Spinal cord (tissue), 10 donors: ENCODE results near the gene NPDC1. TPM values are rescaled to one million over a fixed set of nuclear protein-coding genes. Genes with fewer than 3 reads are reported as not detected.

Source experiments
- DNase-seq, 6 donors: peaks; one replicate each; pipeline versions ENCODE4 v3.0.0 to v3.0.0-alpha.2; 2013 to 2015; ENCODE audit warnings: low spot score in 6 of 6, low read depth in 4 of 6
- H3K27ac ChIP-seq: one replicate; pipeline ENCODE4 v1.5.1; 2013; ENCODE audit warnings: low read depth, low read length, control low read depth
- H3K27me3 ChIP-seq: one replicate; pipeline ENCODE4 v1.6.1; 2013; ENCODE audit warnings: low read length; ENCODE audit not compliant: control insufficient read depth, insufficient read depth
- H3K36me3 ChIP-seq: one replicate; pipeline ENCODE4 v1.6.1; 2013; ENCODE audit warnings: low read length; ENCODE audit not compliant: control insufficient read depth, insufficient read depth
- H3K4me1 ChIP-seq: one replicate; pipeline ENCODE4 v1.6.1; 2013; ENCODE audit warnings: low read length; ENCODE audit not compliant: control insufficient read depth, insufficient read depth
- H3K4me3 ChIP-seq: one replicate; pipeline ENCODE4 v1.5.1; 2013; ENCODE audit warnings: low read depth, low read length, control low read depth
- H3K9me3 ChIP-seq: one replicate; pipeline ENCODE4 v1.6.1; 2013; ENCODE audit warnings: low read length; ENCODE audit not compliant: control insufficient read depth, insufficient read depth
- WGBS: methylation state at CpG from one replicate; pipeline ENCODE4 v1.1.5; 2013; ENCODE audit warnings: missing lambda C conversion rate; ENCODE audit not compliant: insufficient coverage; 5-methylcytosine and 5-hydroxymethylcytosine counted together
- polyA plus RNA-seq, 2 donors: library from polyadenylated mRNA; unstranded; fragments of 120-200 nt; gene quantifications; one replicate each; pipeline ENCODE4 v1.2.1, GENCODE V29; 2013; ENCODE audit not compliant: insufficient read length in 2 of 2
- total RNA-seq, 2 donors: library from RNA; depleted of rRNA in 1 of 2; stranded (reverse); fragments of 120-200 nt in 1 of 2; fragments of >200 nt in 1 of 2; gene quantifications; one replicate each; pipeline versions ENCODE4 v1.2.3 to v1.2.4, GENCODE V29; 2013 to 2014
- donor health status: healthy.

The NPDC1 gene
- total and polyA plus RNA-seq, 4 donors = 26.7 to 276 (median 164) TPM

- Histone ChIP-seq H3K36me3 (peaks cover 36% of the 10 kb centered on the region), H3K27ac (peak within 1 kb of the TSS; percentile 8), H3K4me1 (peaks cover 51% of the 10 kb centered on the region), H3K4me3 (no peak within 1 kb of the TSS), H3K9me3 (no peaks in the 10 kb centered on the region), H3K27me3 (peaks cover 17% of the 10 kb centered on the region)
- 29% methylated on average over 32 of the region's 35 CpGs for WGBS
- no peak for DNase-seq
Observed at GRCh38 chr9:136996361-136997292, 49.4 kb downstream of the NPDC1 start, which contains the start of gene CLIC3. Gene CLIC3, minus strand, starts transcription at chr9:136996568. Its CDS starts 25 bp downstream, at chr9:136996543.

DNA sequence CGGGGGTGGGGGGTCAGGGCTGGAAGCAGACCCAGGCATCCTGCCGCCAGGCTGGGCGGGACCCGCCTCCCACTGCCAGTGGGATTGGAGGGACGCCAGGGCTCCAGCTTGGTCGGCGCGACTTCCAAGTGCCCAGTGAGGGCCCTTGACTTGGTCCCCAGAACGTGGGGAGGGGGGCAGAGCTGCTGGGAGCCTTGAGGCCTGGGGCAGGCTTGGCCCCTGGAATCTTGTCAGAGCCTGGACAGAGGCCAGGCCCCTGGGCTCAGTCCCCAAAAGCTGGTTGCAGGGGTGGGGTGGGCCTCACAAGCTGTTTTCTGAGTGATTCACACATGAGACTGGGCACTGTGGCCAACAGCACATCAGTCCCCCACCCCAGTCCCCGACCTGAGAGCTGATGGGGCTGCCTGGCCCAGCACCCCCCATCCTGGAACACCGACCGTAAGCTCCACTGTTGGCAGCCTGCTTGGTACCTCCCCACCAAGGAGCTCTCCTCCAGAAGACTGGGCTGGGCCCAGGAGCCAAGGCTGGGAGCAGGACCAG is 50.1 kb downstream of the NPDC1 start:
- peak in 1 of 6 donors; percentile 79 for DNase-seq
- 30% methylated on average over 12 of the region's 12 CpGs for WGBS
- H3K36me3 ChIP-seq = peaks cover 36% of the 10 kb centered on the region
- H3K4me1 ChIP-seq = peaks cover 53% of the 10 kb centered on the region
- H3K27ac ChIP-seq = peak overlapping the region; percentile 8
- no peaks in the 10 kb centered on the region for H3K9me3 ChIP-seq
- peaks cover 17% of the 10 kb centered on the region for H3K27me3 ChIP-seq
- no peak overlapping the region for H3K4me3 ChIP-seq

GRCh38 chr9:136995362-136995761 is 50.6 kb downstream of the NPDC1 start:
- WGBS = 30% methylated on average over 27 of the region's 30 CpGs
- Histone ChIP-seq H3K4me3 (no peak overlapping the region), H3K36me3 (peaks cover 36% of the 10 kb centered on the region), H3K4me1 (peaks cover 53% of the 10 kb centered on the region), H3K9me3 (no peaks in the 10 kb centered on the region), H3K27ac (no peak overlapping the region), H3K27me3 (peaks cover 17% of the 10 kb centered on the region)
- no peak for DNase-seq

GRCh38 chr9:136994888-136995230 is 51.1 kb downstream of the NPDC1 start:
- Histone ChIP-seq H3K27ac (no peak overlapping the region), H3K4me1 (peaks cover 53% of the 10 kb centered on the region), H3K9me3 (no peaks in the 10 kb centered on the region), H3K27me3 (peaks cover 17% of the 10 kb centered on the region), H3K4me3 (no peak overlapping the region), H3K36me3 (peaks cover 36% of the 10 kb centered on the region)
- 35% methylated on average over 40 of the region's 40 CpGs for WGBS
- no peak for DNase-seq

DNA sequence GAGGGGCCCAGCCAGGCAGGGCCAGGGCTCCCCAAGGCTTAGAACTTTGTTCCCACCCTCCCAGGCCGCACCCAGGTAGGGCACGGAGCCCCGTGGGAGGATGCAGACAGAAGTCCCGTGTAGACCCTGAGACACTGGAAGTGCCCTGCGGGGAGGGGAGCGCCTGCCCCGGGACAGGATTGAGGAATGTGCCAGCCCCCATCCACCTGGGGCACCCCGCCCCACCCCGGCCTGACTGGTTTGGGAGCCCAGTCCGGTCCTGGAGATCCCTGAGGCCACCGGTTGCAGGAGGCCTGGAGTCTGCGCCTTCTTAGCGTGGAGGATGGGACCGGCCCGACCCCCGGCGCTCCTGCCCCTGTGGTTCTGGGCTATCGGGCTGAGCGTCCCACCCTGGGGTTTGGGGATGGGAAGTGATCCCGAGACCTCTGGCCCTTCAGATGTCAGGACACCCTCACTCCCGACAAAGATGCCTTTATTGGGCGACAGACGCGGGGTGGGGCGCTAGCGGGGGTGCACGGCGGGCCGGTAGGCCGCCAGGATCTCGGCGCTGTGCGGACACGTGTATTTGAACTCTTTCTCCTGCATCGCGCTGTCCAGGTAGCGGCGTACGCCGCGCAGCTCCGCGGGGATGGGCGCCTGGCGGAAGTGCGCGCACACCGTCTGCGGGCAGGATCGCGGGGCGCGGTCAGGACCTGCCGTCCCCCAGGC is 51.6 kb downstream of the NPDC1 start:
- H3K4me3 ChIP-seq = no peak overlapping the region
- H3K9me3 ChIP-seq = no peaks in the 10 kb centered on the region
- H3K27ac ChIP-seq = no peak overlapping the region
- no peak for DNase-seq
- peaks cover 17% of the 10 kb centered on the region for H3K27me3 ChIP-seq
- peaks cover 53% of the 10 kb centered on the region for H3K4me1 ChIP-seq
- WGBS = 55% methylated on average over 53 of the region's 54 CpGs
- peaks cover 36% of the 10 kb centered on the region for H3K36me3 ChIP-seq

DNA sequence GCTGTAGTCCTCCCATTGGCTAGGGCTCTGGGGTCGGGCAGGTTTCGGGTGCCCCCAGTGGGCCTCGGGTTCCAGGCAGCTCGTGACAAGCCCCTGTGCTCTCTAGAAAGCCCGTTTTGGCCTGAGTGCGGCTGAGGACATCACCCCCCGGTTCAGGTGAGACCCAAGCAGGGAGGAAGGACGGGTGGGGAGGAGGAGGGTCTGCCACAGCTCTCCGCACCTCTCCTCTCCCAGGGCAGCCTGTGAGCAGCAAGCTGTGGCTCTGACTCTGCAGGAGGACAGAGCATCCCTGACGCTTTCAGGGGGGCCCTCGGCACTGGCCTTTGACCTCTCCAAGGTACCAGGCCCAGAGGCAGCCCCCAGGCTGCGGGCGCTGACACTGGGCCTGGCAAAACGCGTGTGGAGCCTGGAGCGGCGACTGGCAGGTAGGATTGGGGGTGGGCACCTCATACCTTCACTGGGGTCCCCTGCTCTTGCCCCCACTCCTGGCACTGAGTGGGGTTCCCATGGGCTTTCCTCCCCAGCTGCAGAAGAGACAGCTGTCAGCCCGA is 53.1 kb downstream of the NPDC1 start:
- H3K4me1 ChIP-seq = peaks cover 52% of the 10 kb centered on the region
- no peak overlapping the region for H3K27ac ChIP-seq
- H3K36me3 ChIP-seq = peaks cover 36% of the 10 kb centered on the region
- no peaks in the 10 kb centered on the region for H3K9me3 ChIP-seq
- WGBS = 33% methylated on average over 18 of the region's 18 CpGs
- H3K4me3 ChIP-seq = peak overlapping the region; percentile 65
- peaks cover 17% of the 10 kb centered on the region for H3K27me3 ChIP-seq
- no peak for DNase-seq

DNA sequence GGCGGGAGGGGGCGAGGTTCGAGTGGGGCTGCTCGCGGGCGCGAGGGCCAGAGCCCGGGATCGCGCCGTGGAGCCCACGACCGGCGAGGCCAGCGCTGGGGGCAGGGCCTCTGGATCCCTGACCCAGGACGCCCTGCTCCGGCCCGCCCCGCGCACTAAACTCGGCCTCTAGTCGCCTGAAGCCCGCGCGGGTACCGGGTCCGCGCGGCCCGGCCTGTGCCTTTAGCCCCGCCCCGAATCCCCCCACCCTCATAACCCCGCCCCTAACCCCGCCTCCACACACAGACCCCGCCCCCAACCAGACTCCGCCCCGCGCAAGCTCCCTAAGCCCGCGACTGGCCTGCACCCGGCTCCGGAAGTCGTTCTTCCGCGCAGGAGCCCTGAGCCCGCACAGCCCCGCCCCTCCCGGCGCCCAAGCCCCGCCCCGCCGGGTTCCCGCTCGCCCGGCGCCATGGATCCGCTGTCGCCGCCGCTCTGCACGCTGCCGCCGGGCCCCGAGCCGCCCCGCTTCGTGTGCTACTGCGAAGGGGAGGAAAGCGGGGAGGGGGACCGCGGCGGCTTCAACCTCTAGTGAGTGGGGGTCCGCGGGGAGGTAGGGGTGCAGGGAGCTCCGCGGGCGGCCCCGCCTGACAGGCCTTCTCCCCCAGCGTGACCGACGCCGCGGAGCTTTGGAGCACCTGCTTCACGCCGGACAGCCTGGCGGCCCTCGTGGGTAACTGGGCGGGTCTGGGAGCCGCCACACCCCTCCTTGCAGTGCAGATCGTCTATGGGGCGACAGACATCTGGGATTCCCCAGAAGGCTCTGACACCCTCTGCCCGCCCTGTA is 53.8 kb downstream of the NPDC1 start, which contains the start of gene PAXX:
TSS of gene PAXX (plus strand) at position 430 of the 826 bp plus-strand sequence. CDS start at position 452, 22 bp downstream.
- H3K27ac ChIP-seq = no peak within 1 kb of the TSS
- WGBS = under 1% methylated on average over 75 of the region's 92 CpGs
- H3K9me3 ChIP-seq = no peaks in the 10 kb centered on the region
- H3K36me3 ChIP-seq = peaks cover 36% of the 10 kb centered on the region
- peaks cover 14% of the 10 kb centered on the region for H3K27me3 ChIP-seq
- peak in 5 of 6 donors; percentile 73 to 97 (median 79) for DNase-seq
- peak within 1 kb of the TSS; percentile 65 for H3K4me3 ChIP-seq
- peaks cover 45% of the 10 kb centered on the region for H3K4me1 ChIP-seq

- Histone ChIP-seq H3K27me3 (peaks cover 19% of the 10 kb centered on the region), H3K4me3 (no peak overlapping the region)
- DNase-seq = no peak
Observed at GRCh38 chr9:136990242-136990911, 55.6 kb downstream of the NPDC1 start.

More at GRCh38 chr9:136990242-136990911, 55.6 kb downstream of the NPDC1 start:
- H3K9me3 ChIP-seq = no peaks in the 10 kb centered on the region
- H3K27ac ChIP-seq = no peak overlapping the region
- peaks cover 30% of the 10 kb centered on the region for H3K4me1 ChIP-seq
- peaks cover 24% of the 10 kb centered on the region for H3K36me3 ChIP-seq
- WGBS = 64% methylated on average over 8 of the region's 10 CpGs
